ENCODE data around the gene MTERF4. TPM values are rescaled to one million over a fixed set of nuclear protein-coding genes. Genes with fewer than 3 reads are reported as not detected.

Gene MTERF4
- total and polyA plus RNA-seq, 2 of the 8 experiments (the other 6 are each of a cell fraction or from before 2014, with no cell fraction given) = 25.9 to 28.5 TPM

- Histone ChIP-seq H2BK20ac (ENCODE audit: low read length) (no peak overlapping the region), H3K79me2 (ENCODE audit: control insufficient read depth in 1 of 2, insufficient read depth in 2 of 2, low read length in 2 of 2) (no peaks in the 10 kb centered on the region), H3K4ac (replicated peaks; ENCODE audit: insufficient read length, low read depth, low read length) (no peak overlapping the region), H3K18ac (ENCODE audit: extremely low read depth, low read length) (no peak overlapping the region), H3K79me1 (ENCODE audit: low read depth, low read length) (no peaks in the 10 kb centered on the region), H3K9ac (replicated peaks in 1 of 4; ENCODE audit: extremely low read depth in 1 of 4, low read depth in 3 of 4, low read length in 3 of 4) (no peak overlapping the region), H3K9me3 (ENCODE audit: insufficient read depth in 2 of 2, low read depth in 1 of 2, low read length in 1 of 2) (no peaks in the 10 kb centered on the region), H3K23me2 (ENCODE audit: low read depth, low read length) (no peaks in the 10 kb centered on the region), H3K4me3 (ENCODE audit: extremely low read depth in 1 of 4, insufficient read depth in 2 of 4, low read depth in 3 of 4, low read length in 4 of 4) (no peak overlapping the region), H3K14ac (ENCODE audit: insufficient read length) (no peak overlapping the region), H2BK120ac (replicated peaks; ENCODE audit: low read depth, low read length) (no peak overlapping the region), H3K56ac (replicated peaks; ENCODE audit: insufficient read length, low read depth, low read length) (no peak overlapping the region), H4K20me1 (replicated peaks in 1 of 2; ENCODE audit: control insufficient read depth in 1 of 2, insufficient read depth in 2 of 2, low read length in 2 of 2) (no peaks in the 10 kb centered on the region), H4K91ac (replicated peaks; ENCODE audit: insufficient read length, low read length) (no peak overlapping the region), H2AFZ (ENCODE audit: low read length) (no peak overlapping the region), H4K5ac (ENCODE audit: insufficient read length, low read depth, low read length) (no peak overlapping the region), H2AK5ac (ENCODE audit: low read depth, low read length) (no peak overlapping the region), H2BK15ac (ENCODE audit: low read length) (no peak overlapping the region), H3K4me1 (replicated peaks in 1 of 4; ENCODE audit: control insufficient read depth in 3 of 4, insufficient read depth in 4 of 4, low read length in 3 of 4) (no peaks in the 10 kb centered on the region; a peak in 1 of 7 replicates), H2BK12ac (ENCODE audit: low read depth, low read length) (no peak overlapping the region), H4K8ac (ENCODE audit: extremely low read depth, insufficient read depth, low read length) (no peak overlapping the region), H3K4me2 (ENCODE audit: insufficient read depth in 1 of 2, low read depth in 2 of 2, low read length in 2 of 2) (no peak overlapping the region), H3K36me3 (ENCODE audit: control insufficient read depth in 2 of 4, insufficient read depth in 4 of 4, low read length in 3 of 4) (no peaks in the 10 kb centered on the region), H3K27me3 (replicated peaks in 1 of 4; ENCODE audit: control insufficient read depth in 3 of 4, extremely low read depth in 1 of 4, insufficient read depth in 3 of 4, low read length in 3 of 4) (no peaks in the 10 kb centered on the region), H3K27ac (ENCODE audit: low read depth, low read length) (no peak overlapping the region), H3K23ac (ENCODE audit: insufficient read length) (no peak overlapping the region), H2BK5ac (ENCODE audit: low read depth, low read length) (no peak overlapping the region)
- ChIA-PET POLR2A (ENCODE audit: partially characterized antibody) (interaction anchor here (1.6 kb wide), 1 partner anchor 9 kb away, joined by 6 read pairs; no protein-coding TSS in a partner anchor), CTCF (ENCODE audit: partially characterized antibody) (interaction anchor here (0.7 to 1.5 kb wide), 2 partner anchors 91 to 115 kb away, joined by 3 to 5 read pairs; no protein-coding TSS in a partner anchor)
- WGBS, 2 experiments (ENCODE audit: extremely low coverage in 1 of 2, insufficient coverage in 1 of 2, insufficient read length in 1 of 2, insufficient replicate concordance in 2 of 2, low coverage in 1 of 2, low lambda C conversion rate in 2 of 2, missing lambda C conversion rate in 1 of 2) = 91% methylated on average over 16 of the region's 16 CpGs; no CpG with 5 or more reads in 1 of the 2 experiments
- DNase-seq (ENCODE audit: low read depth in 1 of 2, low spot score in 2 of 2) (no peak), FAIRE-seq (no peak)
- no peak for TF ChIP-seq FOSL1 (IDR thresholded peaks at IDR 0.05; ENCODE audit: insufficient read depth, low read depth, low read length)
- no peak for TF ChIP-seq ATF2 (IDR thresholded peaks at IDR 0.05; ENCODE audit: low read length)
- no peak for TF ChIP-seq RXRA (IDR thresholded peaks at IDR 0.05; ENCODE audit: insufficient read depth, low read depth, low read length)
- no peak for TF ChIP-seq EP300 (IDR thresholded peaks at IDR 0.05; ENCODE audit: borderline replicate concordance in 1 of 2, low read depth in 2 of 2, low read length in 2 of 2)
- no peak for TF ChIP-seq SP4 (IDR thresholded peaks at IDR 0.05; ENCODE audit: low read length)
- no peak for TF ChIP-seq TBP (IDR thresholded peaks at IDR 0.05; ENCODE audit: low read depth, low read length)
- no peak for TF ChIP-seq TAF7 (optimal IDR thresholded peaks at IDR 0.05; ENCODE audit: borderline replicate concordance, low read depth, low read length)
- no peak for TF ChIP-seq YY1 (IDR thresholded peaks at IDR 0.05; ENCODE audit: low read depth, low read length)
- TF ChIP-seq ASH2L (IDR thresholded peaks at IDR 0.05; ENCODE audit: low read length) = no peak
Measured at GRCh38 chr2:241074065-241074818, 27.8 kb downstream of the MTERF4 start.

Data from H1 (cell line).